ENCODE measurements around the gene CCDC137. TPM values are rescaled to one million over a fixed set of nuclear protein-coding genes. Genes with fewer than 3 reads are reported as not detected.

Gene CCDC137
- total and polyA plus RNA-seq, 2 of the 13 experiments (the other 11 are each of a cell fraction or from before 2014, with no cell fraction given): 14.6 to 39.1 TPM

DNA sequence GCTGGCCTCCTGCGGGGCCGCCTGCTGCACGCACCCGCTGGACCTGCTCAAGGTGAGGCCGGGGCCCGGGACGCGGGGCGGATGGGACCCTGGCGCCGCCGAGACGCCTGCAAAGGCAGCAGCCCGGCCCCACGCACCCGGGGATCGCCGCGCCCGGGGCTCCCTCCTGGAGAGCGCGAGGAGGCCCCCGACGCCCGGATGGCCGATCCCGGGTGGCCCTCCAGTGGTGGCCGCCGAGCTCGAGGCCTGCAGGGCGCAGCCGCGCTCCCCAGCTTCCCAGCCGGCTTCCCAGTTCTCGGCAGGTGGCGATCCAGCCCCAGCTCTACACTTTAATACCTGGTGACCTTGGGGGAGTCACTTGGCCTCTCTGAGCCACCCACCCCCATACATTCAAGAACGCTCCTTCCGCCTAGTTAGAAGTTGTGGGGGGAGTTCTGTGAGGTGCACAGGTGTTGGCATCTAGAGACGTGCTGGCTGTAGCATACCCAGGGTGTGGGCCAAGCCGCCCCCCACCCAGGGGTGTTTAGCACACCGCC is 46.0 kb downstream of the CCDC137 start (continued):
- TF ChIP-seq NFIB (CRISPR knock-in tag; IDR thresholded peaks at IDR 0.05; ENCODE audit: borderline replicate concordance): no peak
- peak in 1 of 2 experiments; percentile 59; a peak in 2 of 4 replicates for TF ChIP-seq HMGXB4 (CRISPR knock-in tag; IDR thresholded peaks at IDR 0.05; ENCODE audit: borderline replicate concordance in 1 of 2, low read depth in 1 of 2)
- TF ChIP-seq HOXD1 (CRISPR knock-in tag; IDR thresholded peaks at IDR 0.05): 0 out of 2 replicates have a peak, but pooled peaks have one; percentile 32
- TF ChIP-seq HNRNPL (IDR thresholded peaks at IDR 0.05; ENCODE audit: low read depth, low read length): no peak
- TF ChIP-seq USF2 (IDR thresholded peaks at IDR 0.05; ENCODE audit: low read depth, low read length): no peak
- TF ChIP-seq USF2 (CRISPR knock-in tag; IDR thresholded peaks at IDR 0.05; ENCODE audit: borderline replicate concordance): no peak
- TF ChIP-seq ZNF619 (CRISPR knock-in tag; IDR thresholded peaks at IDR 0.05): no peak
- TF ChIP-seq, protein P1, sequence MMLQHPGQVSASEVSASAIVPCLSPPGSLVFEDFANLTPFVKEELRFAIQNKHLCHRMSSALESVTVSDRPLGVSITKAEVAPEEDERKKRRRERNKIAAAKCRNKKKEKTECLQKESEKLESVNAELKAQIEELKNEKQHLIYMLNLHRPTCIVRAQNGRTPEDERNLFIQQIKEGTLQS (CRISPR knock-in tag; IDR thresholded peaks at IDR 0.05): no peak
- TF ChIP-seq ZNF451 (CRISPR knock-in tag; IDR thresholded peaks at IDR 0.05): peak; percentile 11; the same call in 1 of the 2 replicates
- no peak for TF ChIP-seq THAP7 (CRISPR knock-in tag; IDR thresholded peaks at IDR 0.05)
- no peak for TF ChIP-seq POGZ (CRISPR knock-in tag; IDR thresholded peaks at IDR 0.05)
- TF ChIP-seq, protein P2, sequence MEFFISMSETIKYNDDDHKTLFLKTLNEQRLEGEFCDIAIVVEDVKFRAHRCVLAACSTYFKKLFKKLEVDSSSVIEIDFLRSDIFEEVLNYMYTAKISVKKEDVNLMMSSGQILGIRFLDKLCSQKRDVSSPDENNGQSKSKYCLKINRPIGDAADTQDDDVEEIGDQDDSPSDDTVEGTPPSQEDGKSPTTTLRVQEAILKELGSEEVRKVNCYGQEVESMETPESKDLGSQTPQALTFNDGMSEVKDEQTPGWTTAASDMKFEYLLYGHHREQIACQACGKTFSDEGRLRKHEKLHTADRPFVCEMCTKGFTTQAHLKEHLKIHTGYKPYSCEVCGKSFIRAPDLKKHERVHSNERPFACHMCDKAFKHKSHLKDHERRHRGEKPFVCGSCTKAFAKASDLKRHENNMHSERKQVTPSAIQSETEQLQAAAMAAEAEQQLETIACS (CRISPR knock-in tag; IDR thresholded peaks at IDR 0.05): no peak
- TF ChIP-seq GABPA (IDR thresholded peaks at IDR 0.05; ENCODE audit: low read depth, low read length): no peak
- no peak for TF ChIP-seq GABPA (CRISPR knock-in tag; IDR thresholded peaks at IDR 0.05; ENCODE audit: low read depth)
- 0 out of 2 replicates have a peak, but pooled peaks have one; percentile 55 for TF ChIP-seq ZNF296 (CRISPR knock-in tag; conservative IDR thresholded peaks at IDR 0.05)
- no peak for TF ChIP-seq ZNF7 (CRISPR knock-in tag; IDR thresholded peaks at IDR 0.05)
- TF ChIP-seq ZNF749 (CRISPR knock-in tag; IDR thresholded peaks at IDR 0.05; ENCODE audit: borderline replicate concordance): no peak
- no peak for TF ChIP-seq ZNF124 (CRISPR knock-in tag; IDR thresholded peaks at IDR 0.05)
- no peak for TF ChIP-seq TSC22D2 (CRISPR knock-in tag; IDR thresholded peaks at IDR 0.05; ENCODE audit: borderline replicate concordance)
- TF ChIP-seq ZMAT3 (CRISPR knock-in tag; conservative IDR thresholded peaks at IDR 0.05): no peak
- TF ChIP-seq GABPB1 (CRISPR knock-in tag; IDR thresholded peaks at IDR 0.05): no peak
- 0 out of 2 replicates have a peak, but pooled peaks have one; percentile 36 for TF ChIP-seq EEA1 (CRISPR knock-in tag; IDR thresholded peaks at IDR 0.05; ENCODE audit: borderline replicate concordance)
- TF ChIP-seq ZNF564 (CRISPR knock-in tag; IDR thresholded peaks at IDR 0.05): no peak
- no peak for TF ChIP-seq GATAD2A (CRISPR knock-in tag; IDR thresholded peaks at IDR 0.05)
- no peak for TF ChIP-seq IKZF1 (IDR thresholded peaks at IDR 0.05)
- TF ChIP-seq HMGA1 (CRISPR knock-in tag; conservative IDR thresholded peaks at IDR 0.05): no peak
